Measurements from ENCODE around the gene SMYD3.

DNA sequence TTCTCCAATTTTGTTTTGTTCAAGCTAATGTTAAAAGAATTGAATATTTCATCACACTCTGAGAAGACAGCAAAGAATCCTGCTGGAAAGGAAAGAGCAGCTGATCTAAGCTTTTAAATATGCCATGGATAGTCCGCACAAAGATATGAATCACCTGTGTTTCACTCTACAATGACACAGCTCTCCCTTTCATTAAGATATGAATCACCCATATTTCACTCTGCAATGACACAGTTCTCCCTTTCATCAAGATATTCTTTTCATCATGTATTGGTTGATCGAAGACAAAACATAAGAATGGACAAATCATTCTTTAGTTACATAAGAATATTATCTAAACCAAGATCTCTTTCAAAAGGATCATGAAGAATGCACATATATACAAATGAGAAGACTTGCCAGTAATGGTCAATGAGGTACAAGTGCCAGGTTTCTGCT is 367.3 kb downstream of the SMYD3 start:
- TF ChIP-seq, protein P1, sequence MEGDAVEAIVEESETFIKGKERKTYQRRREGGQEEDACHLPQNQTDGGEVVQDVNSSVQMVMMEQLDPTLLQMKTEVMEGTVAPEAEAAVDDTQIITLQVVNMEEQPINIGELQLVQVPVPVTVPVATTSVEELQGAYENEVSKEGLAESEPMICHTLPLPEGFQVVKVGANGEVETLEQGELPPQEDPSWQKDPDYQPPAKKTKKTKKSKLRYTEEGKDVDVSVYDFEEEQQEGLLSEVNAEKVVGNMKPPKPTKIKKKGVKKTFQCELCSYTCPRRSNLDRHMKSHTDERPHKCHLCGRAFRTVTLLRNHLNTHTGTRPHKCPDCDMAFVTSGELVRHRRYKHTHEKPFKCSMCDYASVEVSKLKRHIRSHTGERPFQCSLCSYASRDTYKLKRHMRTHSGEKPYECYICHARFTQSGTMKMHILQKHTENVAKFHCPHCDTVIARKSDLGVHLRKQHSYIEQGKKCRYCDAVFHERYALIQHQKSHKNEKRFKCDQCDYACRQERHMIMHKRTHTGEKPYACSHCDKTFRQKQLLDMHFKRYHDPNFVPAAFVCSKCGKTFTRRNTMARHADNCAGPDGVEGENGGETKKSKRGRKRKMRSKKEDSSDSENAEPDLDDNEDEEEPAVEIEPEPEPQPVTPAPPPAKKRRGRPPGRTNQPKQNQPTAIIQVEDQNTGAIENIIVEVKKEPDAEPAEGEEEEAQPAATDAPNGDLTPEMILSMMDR (IDR thresholded peaks at IDR 0.05) = no peak
- no peak for TF ChIP-seq POLR2A (IDR thresholded peaks at IDR 0.05; ENCODE audit: low read depth)
